ENCODE results near the gene EVA1A.

Gene EVA1A

GRCh38 chr2:75497256-75497655 lies 63.5 kb downstream of the EVA1A start:
- ChIA-PET CTCF (interaction anchor here (1.2 kb wide), 1 partner anchor 32 kb away, joined by 4 read pairs; no protein-coding TSS in a partner anchor), POLR2A (no interaction called here)
- TF ChIP-seq, protein P1, sequence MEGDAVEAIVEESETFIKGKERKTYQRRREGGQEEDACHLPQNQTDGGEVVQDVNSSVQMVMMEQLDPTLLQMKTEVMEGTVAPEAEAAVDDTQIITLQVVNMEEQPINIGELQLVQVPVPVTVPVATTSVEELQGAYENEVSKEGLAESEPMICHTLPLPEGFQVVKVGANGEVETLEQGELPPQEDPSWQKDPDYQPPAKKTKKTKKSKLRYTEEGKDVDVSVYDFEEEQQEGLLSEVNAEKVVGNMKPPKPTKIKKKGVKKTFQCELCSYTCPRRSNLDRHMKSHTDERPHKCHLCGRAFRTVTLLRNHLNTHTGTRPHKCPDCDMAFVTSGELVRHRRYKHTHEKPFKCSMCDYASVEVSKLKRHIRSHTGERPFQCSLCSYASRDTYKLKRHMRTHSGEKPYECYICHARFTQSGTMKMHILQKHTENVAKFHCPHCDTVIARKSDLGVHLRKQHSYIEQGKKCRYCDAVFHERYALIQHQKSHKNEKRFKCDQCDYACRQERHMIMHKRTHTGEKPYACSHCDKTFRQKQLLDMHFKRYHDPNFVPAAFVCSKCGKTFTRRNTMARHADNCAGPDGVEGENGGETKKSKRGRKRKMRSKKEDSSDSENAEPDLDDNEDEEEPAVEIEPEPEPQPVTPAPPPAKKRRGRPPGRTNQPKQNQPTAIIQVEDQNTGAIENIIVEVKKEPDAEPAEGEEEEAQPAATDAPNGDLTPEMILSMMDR (IDR thresholded peaks at IDR 0.05; ENCODE audit: control extremely low read depth, extremely low read depth, low read depth, missing control alignments), result no peak

DNA sequence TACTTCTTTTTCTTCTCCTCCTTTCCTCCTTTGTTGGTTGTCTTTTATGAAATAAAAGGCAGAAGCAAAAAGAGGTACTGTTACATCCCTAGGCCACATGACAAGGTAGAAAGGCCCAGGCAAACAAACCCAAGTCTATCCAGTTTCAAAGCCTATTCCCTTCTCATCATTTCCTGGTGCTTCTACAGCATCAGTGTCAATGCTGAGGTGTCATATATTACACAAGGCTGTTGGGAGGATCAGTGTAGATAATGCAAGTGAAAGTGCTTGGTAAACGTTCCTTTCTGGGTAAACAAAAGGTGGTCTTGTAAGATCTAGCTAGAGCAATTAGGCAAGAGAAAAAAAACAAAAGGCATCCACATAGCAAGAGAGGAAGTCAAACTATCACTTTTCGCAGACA lies 64.9 kb downstream of the EVA1A start:
- CTCF ChIA-PET, result no interaction called here
- no peak for DNase-seq (ENCODE audit: extremely low spot score)
- TF ChIP-seq, protein P1 (IDR thresholded peaks at IDR 0.05; ENCODE audit: control extremely low read depth, extremely low read depth, low read depth, missing control alignments), result no peak
- POLR2A ChIA-PET, result no interaction called here

More at GRCh38 chr2:75497256-75497655, 63.5 kb downstream of the EVA1A start:
- DNase-seq (ENCODE audit: extremely low spot score), result no peak

DNA sequence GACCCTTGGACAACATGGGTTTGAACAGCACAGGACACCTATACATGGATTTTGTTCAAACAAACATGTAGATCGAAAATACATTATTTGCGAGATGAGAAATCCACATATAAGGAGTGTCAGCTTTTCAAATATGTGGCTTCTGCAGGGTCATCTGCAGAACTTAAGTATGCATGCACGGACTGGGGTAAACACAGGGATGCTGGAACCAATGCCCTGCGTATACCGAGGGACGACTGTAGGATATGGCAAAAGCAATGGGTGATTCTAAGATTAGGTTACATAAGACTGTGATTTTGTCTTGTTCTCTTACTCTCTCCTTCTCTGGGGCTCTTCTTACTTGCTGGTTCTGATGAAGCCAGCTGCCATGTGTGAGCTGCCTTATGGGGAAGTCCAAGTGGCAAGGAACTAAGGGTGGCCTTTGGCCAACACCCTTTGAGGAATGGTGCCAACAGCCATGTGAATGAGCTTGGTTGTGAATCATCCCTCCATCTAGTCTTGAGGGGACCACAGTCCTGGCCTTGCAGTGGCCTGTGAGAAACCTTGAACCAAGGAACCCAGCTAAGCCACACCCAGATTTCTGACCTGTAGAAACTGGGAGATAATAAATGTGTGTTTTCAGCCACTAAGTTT lies 66.5 kb downstream of the EVA1A start:
- DNase-seq (ENCODE audit: extremely low spot score), result no peak
- ChIA-PET CTCF (no interaction called here), POLR2A (no interaction called here)
- TF ChIP-seq, protein P1 (IDR thresholded peaks at IDR 0.05; ENCODE audit: control extremely low read depth, extremely low read depth, low read depth, missing control alignments), result no peak

- TF ChIP-seq, protein P1 (IDR thresholded peaks at IDR 0.05; ENCODE audit: control extremely low read depth, extremely low read depth, low read depth, missing control alignments), result no peak
- ChIA-PET CTCF (no interaction called here), POLR2A (no interaction called here)
- no peak for DNase-seq (ENCODE audit: extremely low spot score)
These were observed 67.5 kb downstream of the EVA1A start for GRCh38 chr2:75493230-75493629.

GRCh38 chr2:75491129-75491753 lies 69.5 kb downstream of the EVA1A start:
- ChIA-PET POLR2A (no interaction called here), CTCF (interaction anchor here (1.3 to 1.7 kb wide), 3 partner anchors 12 to 137 kb away, joined by 3 to 5 read pairs (median 4); no protein-coding TSS in a partner anchor)
- TF ChIP-seq, protein P1 (IDR thresholded peaks at IDR 0.05; ENCODE audit: control extremely low read depth, extremely low read depth, low read depth, missing control alignments), result no peak

GRCh38 chr2:75489721-75490120 lies 71.0 kb downstream of the EVA1A start:
- ChIA-PET CTCF (interaction anchor here (0.9 to 1.4 kb wide), 2 partner anchors 10 to 24 kb away, joined by 3 to 4 read pairs; no protein-coding TSS in a partner anchor), POLR2A (no interaction called here)
- no peak for DNase-seq (ENCODE audit: extremely low spot score)
- TF ChIP-seq, protein P1 (IDR thresholded peaks at IDR 0.05; ENCODE audit: control extremely low read depth, extremely low read depth, low read depth, missing control alignments), result no peak

More at GRCh38 chr2:75491129-75491753, 69.5 kb downstream of the EVA1A start:
- DNase-seq (ENCODE audit: extremely low spot score), result no peak

Measured in GM10248 (cell line).